Left ventricle myocardium inferior (tissue), 1 donor: Measurements from ENCODE around the gene DCST2. TPM values are rescaled to one million over a fixed set of nuclear protein-coding genes. Genes with fewer than 3 reads are reported as not detected.

Experiments used
- DNase-seq: peaks from one replicate; pipeline ENCODE4 v3.0.0-alpha.2; 2020
- H3K27ac ChIP-seq: fragments of 200-600 bp; replicated peaks from 2 replicates; pipeline ENCODE4 v1.8.0; 2021
- H3K27me3 ChIP-seq: fragments of 200-600 bp; 2 replicates; pipeline ENCODE4 v1.8.0; 2021; ENCODE audit warnings: low read depth
- H3K36me3 ChIP-seq: fragments of 200-600 bp; 2 replicates; pipeline ENCODE4 v1.8.0; 2021
- H3K4me1 ChIP-seq: fragments of 200-600 bp; 2 replicates; pipeline ENCODE4 v1.8.0; 2021
- H3K4me3 ChIP-seq: fragments of 200-600 bp; 2 replicates; pipeline ENCODE4 v1.8.0; 2021; ENCODE audit warnings: mild to moderate bottlenecking, moderate library complexity
- H3K9me3 ChIP-seq: fragments of 200-600 bp; replicated peaks from 2 replicates; pipeline ENCODE4 v1.8.0; 2021
- intact Hi-C: fragments of 100-400 bp; cut with micrococcal nuclease; formaldehyde crosslinking; loops from one replicate; pipeline ENCODE4 v1.11.0; 2022
- total RNA-seq: library from RNA; stranded (reverse); fragmentation: NEBNext Ultra II Directional; extraction: Animal tissue kit (Norgen Biotek cat#: 25700); gene quantifications from one replicate; pipeline ENCODE4 v1.2.1, GENCODE V29; 2021
- TF ChIP-seq, protein P1 (sequence below): fragments of 200-600 bp; IDR thresholded peaks from 2 replicates; pipeline ENCODE4 v1.8.0; 2021; ENCODE audit warnings: antibody characterized with exemption, mild to moderate bottlenecking, borderline replicate concordance
- donor health status: DM: no; HTN: yes; CAD: no; lungs with severe emphysema.

The DCST2 gene
- total RNA-seq, 1 donor from 2014 or later = not detected

DNA sequence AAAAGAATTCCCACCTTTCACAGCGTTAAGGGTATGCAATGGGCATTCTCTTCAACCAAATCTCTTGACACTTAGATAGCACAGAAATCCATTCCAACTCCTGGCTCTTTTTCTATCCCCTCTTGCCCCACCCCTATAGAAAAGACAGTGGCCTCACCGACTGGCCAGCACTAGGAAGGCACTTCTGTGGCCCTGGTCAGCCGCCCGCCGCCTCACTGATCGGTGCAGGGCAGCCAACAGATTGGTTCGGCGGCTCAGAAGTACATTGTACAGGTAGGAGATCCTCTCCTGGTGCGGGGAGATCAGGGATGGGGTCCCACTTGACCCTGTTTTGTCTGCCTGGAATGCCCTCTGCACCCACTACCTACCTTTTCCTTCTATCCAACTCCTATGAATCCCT is 9.3 kb downstream of the DCST2 start:
- peaks cover 8% of the 10 kb centered on the region for H3K4me1 ChIP-seq
- TF ChIP-seq, protein P1, sequence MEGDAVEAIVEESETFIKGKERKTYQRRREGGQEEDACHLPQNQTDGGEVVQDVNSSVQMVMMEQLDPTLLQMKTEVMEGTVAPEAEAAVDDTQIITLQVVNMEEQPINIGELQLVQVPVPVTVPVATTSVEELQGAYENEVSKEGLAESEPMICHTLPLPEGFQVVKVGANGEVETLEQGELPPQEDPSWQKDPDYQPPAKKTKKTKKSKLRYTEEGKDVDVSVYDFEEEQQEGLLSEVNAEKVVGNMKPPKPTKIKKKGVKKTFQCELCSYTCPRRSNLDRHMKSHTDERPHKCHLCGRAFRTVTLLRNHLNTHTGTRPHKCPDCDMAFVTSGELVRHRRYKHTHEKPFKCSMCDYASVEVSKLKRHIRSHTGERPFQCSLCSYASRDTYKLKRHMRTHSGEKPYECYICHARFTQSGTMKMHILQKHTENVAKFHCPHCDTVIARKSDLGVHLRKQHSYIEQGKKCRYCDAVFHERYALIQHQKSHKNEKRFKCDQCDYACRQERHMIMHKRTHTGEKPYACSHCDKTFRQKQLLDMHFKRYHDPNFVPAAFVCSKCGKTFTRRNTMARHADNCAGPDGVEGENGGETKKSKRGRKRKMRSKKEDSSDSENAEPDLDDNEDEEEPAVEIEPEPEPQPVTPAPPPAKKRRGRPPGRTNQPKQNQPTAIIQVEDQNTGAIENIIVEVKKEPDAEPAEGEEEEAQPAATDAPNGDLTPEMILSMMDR = no peak
- no peaks in the 10 kb centered on the region for H3K27me3 ChIP-seq
- no peak overlapping the region for H3K4me3 ChIP-seq
- no peak overlapping the region for H3K27ac ChIP-seq
- no peak for DNase-seq
- no peaks in the 10 kb centered on the region for H3K36me3 ChIP-seq
- intact Hi-C loops = no loop called here
- H3K9me3 ChIP-seq = no peaks in the 10 kb centered on the region

DNA sequence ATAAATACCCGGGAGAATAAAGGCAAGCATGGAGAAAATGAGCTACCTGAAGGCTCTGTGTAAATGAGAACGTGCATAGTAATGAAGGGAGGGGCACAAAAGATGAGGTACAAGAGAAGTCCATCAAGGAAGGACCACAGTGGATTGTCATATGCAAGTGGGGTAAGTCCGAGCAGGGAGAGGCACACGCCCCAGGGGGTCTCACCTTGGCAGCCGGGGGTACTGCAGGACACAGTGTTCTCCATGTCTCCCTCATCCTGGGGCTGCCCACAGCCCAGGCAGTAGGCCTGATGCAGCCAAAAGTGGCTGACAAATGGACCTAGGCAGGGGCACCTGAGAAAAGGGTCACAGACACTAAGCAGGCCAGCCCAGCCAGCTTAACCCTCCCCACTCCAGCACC is 10.0 kb downstream of the DCST2 start:
- H3K27me3 ChIP-seq = no peaks in the 10 kb centered on the region
- DNase-seq = no peak
- H3K27ac ChIP-seq = no peak overlapping the region
- H3K9me3 ChIP-seq = no peaks in the 10 kb centered on the region
- TF ChIP-seq, protein P1 = no peak
- intact Hi-C loops = no loop called here
- no peak overlapping the region for H3K4me3 ChIP-seq
- no peaks in the 10 kb centered on the region for H3K36me3 ChIP-seq
- H3K4me1 ChIP-seq = peaks cover 13% of the 10 kb centered on the region

DNA sequence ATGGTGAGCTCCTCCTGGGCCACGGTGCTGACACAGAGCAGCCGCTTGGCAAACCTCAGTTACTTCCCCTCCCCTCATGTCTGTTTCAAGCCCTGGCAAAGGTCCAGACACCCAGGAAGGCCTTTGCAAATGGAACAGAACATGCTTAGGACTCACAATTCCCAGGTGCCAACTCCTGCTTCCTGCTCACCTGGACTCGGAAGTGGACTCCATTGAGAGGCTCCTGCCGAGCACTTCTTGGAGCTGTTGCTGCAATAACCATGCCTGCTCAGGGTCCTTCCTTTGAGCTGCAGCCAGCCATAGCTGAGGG is 10.7 kb downstream of the DCST2 start:
- Histone ChIP-seq H3K27ac (no peak overlapping the region), H3K27me3 (no peaks in the 10 kb centered on the region), H3K4me3 (no peak overlapping the region), H3K9me3 (no peaks in the 10 kb centered on the region), H3K4me1 (peaks cover 18% of the 10 kb centered on the region), H3K36me3 (no peaks in the 10 kb centered on the region)
- intact Hi-C loops = no loop called here
- DNase-seq = no peak
- TF ChIP-seq, protein P1 = no peak

DNA sequence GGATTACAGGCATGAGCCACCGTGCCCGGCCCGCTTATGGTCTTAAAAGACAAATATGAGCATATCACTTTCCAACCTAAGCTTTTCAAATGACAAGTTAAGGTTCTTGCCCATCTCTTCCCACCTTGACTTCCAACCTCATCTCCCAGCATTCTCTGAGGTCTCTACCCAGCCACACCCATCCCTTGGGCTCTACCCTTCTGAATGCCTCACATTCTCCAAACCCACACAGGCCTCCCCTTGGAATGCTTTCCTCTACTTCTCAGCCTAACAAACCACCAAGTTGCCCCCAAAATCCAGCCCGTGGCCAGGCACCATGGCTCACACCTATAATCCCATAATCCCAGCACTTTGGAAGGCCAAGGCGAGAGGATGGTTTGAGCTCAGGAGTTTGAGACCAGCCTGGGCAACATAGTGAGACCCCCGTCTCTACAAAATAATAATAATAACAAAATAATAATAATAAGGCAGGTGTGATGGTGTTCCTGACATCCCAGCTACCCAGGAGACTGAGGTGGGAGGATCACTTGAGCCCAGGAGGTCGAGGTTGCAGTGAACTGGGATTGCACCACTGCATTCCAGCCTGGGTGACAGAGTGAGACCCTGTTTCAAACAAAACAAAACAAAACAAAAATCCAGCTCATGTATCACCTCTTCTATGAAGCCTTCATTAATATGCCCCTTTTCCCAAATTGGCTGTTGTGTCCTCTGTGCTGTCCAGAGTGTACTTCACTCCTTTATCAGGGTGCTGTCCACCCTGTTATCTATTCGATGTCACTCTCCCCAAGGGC is 11.2 kb downstream of the DCST2 start:
- Histone ChIP-seq H3K4me1 (peaks cover 23% of the 10 kb centered on the region), H3K36me3 (no peaks in the 10 kb centered on the region), H3K27me3 (no peaks in the 10 kb centered on the region), H3K4me3 (no peak overlapping the region), H3K9me3 (no peaks in the 10 kb centered on the region), H3K27ac (no peak overlapping the region)
- intact Hi-C loops = no loop called here
- DNase-seq = no peak
- TF ChIP-seq, protein P1 = no peak

DNA sequence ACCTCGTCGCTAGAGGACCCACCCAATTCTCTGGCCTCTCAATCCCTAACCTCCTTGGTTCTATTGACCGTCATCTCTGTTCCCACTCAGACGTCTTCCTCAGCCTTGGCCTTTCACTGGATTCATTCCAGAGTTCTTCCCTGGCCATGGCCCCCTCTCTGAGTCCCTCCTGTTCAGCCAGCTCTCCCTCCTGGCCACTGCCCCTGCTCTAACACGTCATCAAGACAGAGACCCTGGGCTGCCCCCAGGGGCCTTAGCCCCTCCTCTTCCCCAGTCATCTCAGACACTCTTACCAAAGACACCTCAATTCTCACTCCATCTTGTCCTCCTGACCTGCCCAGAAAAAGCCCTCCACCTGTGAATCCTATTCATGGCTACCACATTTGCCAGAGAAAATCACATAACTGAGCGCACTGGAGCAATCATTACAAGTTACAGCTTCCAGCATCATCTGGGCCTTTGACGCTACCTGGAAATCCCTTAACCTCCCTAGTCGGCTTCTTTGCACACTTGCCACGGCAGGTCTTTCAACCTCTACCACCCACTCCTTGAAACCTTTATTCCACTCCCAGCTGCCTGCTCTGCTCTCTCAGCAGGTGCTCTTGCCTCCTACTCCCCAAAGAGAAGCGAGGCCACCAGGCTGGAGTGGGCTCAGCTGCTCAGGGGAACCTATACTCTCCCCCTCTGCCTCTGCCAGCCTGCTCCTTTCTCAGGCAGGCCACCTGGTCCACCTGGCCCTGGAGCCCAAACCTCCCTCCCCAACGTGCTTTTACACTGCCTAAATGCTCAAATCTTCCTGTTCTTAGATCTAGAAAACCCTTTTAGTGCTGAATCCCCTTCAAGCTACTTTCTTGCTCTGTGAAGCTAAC is 14.0 kb downstream of the DCST2 start:
- Histone ChIP-seq H3K27me3 (no peaks in the 10 kb centered on the region), H3K27ac (no peak overlapping the region), H3K36me3 (peaks cover 22% of the 10 kb centered on the region), H3K4me1 (peaks cover 32% of the 10 kb centered on the region), H3K4me3 (no peak overlapping the region), H3K9me3 (no peaks in the 10 kb centered on the region)
- TF ChIP-seq, protein P1 = no peak
- DNase-seq = no peak
- intact Hi-C loops = no loop called here
